GM23338 (cell line): ENCODE data around the gene ST7L. TPM values are rescaled to one million over a fixed set of nuclear protein-coding genes. Genes with fewer than 3 reads are reported as not detected.

Source experiments
- ATAC-seq: fragments of 200-7000 bp; cut with Tn5 transposase; 3 replicates; pipeline ENCODE4 v1.9.1; 2020
- DNase-seq: peaks from one replicate; pipeline ENCODE4 v3.0.0-alpha.2; 2015; ENCODE audit warnings: low spot score
- H2AFZ ChIP-seq: fragments of 200-600 bp; sonication (generic); 2 replicates; pipeline ENCODE4 v1.8.0; 2016; ENCODE audit warnings: antibody characterized with exemption, mild to moderate bottlenecking, moderate library complexity
- H3F3A ChIP-seq: fragments of 200-600 bp; sonication (generic); replicated peaks from 2 replicates; pipeline ENCODE4 v1.8.0; 2017; ENCODE audit warnings: antibody characterized with exemption, mixed run types, low read depth
- H3K27ac ChIP-seq: fragments of 200-600 bp; sonication (generic); 2 replicates; pipeline ENCODE4 v1.6.1; 2016; ENCODE audit warnings: low read depth
- H3K27me3 ChIP-seq: fragments of 200-600 bp; sonication (generic); 2 replicates; pipeline ENCODE4 v1.8.0; 2016; ENCODE audit warnings: mild to moderate bottlenecking, mixed run types, moderate library complexity; ENCODE audit not compliant: insufficient read depth
- H3K36me3 ChIP-seq: fragments of 200-600 bp; sonication (generic); 2 replicates; pipeline ENCODE4 v1.8.0; 2016; ENCODE audit warnings: mild to moderate bottlenecking; ENCODE audit not compliant: insufficient read depth
- H3K4me1 ChIP-seq: fragments of 200-600 bp; sonication (generic); 2 replicates; pipeline ENCODE4 v1.8.0; 2016; ENCODE audit warnings: mild to moderate bottlenecking, moderate library complexity; ENCODE audit not compliant: insufficient read depth
- H3K4me2 ChIP-seq: fragments of 200-600 bp; sonication (generic); 2 replicates; pipeline ENCODE4 v1.7.1; 2017; ENCODE audit warnings: mixed run types
- H3K4me3 ChIP-seq: fragments of 200-600 bp; sonication (generic); 2 replicates; pipeline ENCODE4 v1.6.1; 2016; ENCODE audit warnings: mixed run types
- H3K79me2 ChIP-seq: fragments of 200-600 bp; sonication (generic); replicated peaks from 2 replicates; pipeline ENCODE4 v1.8.0; 2017; ENCODE audit warnings: mild to moderate bottlenecking; ENCODE audit not compliant: insufficient read depth
- H3K9me2 ChIP-seq: fragments of 200-600 bp; sonication (generic); 2 replicates; pipeline ENCODE4 v1.8.0; 2017; ENCODE audit not compliant: insufficient read depth
- H4K20me1 ChIP-seq: fragments of 200-600 bp; sonication (generic); replicated peaks from 2 replicates; pipeline ENCODE4 v1.8.0; 2017; ENCODE audit warnings: mild to moderate bottlenecking; ENCODE audit not compliant: insufficient read depth
- H3K27ac Mint-ChIP-seq: 2 replicates; pipeline ENCODE4 v1.8.0; 2020; ENCODE audit warnings: inconsistent platforms, mild to moderate bottlenecking, moderate library complexity, mixed read lengths
- H3K27me3 Mint-ChIP-seq: 3 replicates; pipeline ENCODE4 v1.8.0; 2022; ENCODE audit warnings: low read depth, mild to moderate bottlenecking, moderate library complexity, mixed read lengths, inconsistent platforms; ENCODE audit not compliant: insufficient read depth, poor library complexity
- H3K36me3 Mint-ChIP-seq: 3 replicates; pipeline ENCODE4 v1.8.0; 2021; ENCODE audit warnings: low read depth, mild to moderate bottlenecking, inconsistent platforms, moderate library complexity, mixed read lengths
- H3K4me1 Mint-ChIP-seq: 3 replicates; pipeline ENCODE4 v1.8.0; 2020; ENCODE audit warnings: mild to moderate bottlenecking, inconsistent platforms, mixed read lengths
- H3K4me3 Mint-ChIP-seq: 3 replicates; pipeline ENCODE4 v1.8.0; 2021; ENCODE audit warnings: moderate library complexity, mild to moderate bottlenecking, inconsistent platforms, mixed read lengths
- H3K9me3 Mint-ChIP-seq: 3 replicates; pipeline ENCODE4 v1.8.0; 2020; ENCODE audit warnings: moderate library complexity, mild to moderate bottlenecking, inconsistent platforms, mixed read lengths
- CREB1 ChIP-seq: fragments of 250-450 bp; sonication (Bioruptor Pico); IDR thresholded peaks from 2 replicates; pipeline ENCODE4 v1.5.0; 2020; ENCODE audit warnings: low read depth, mild to moderate bottlenecking, moderate library complexity
- EZH2 ChIP-seq: fragments of 200-600 bp; sonication (generic); IDR thresholded peaks from one replicate; pipeline ENCODE4 v1.8.0; 2017; ENCODE audit warnings: antibody characterized with exemption, mild to moderate bottlenecking, low read depth; ENCODE audit not compliant: unreplicated experiment
- JUNB ChIP-seq: IDR thresholded peaks from one replicate; pipeline ENCODE4 v1.6.1; 2016; ENCODE audit warnings: antibody characterized with exemption; ENCODE audit not compliant: unreplicated experiment
- NANOG ChIP-seq: IDR thresholded peaks from 2 replicates; pipeline ENCODE4 v1.6.1; 2016; ENCODE audit warnings: antibody characterized with exemption, borderline replicate concordance
- POLR2AphosphoS5 ChIP-seq: IDR thresholded peaks from 2 replicates; pipeline ENCODE4 v1.6.1; 2016; ENCODE audit warnings: antibody characterized with exemption, low read depth
- REST ChIP-seq: IDR thresholded peaks from one replicate; pipeline ENCODE4 v1.6.1; 2018; ENCODE audit warnings: antibody characterized with exemption; ENCODE audit not compliant: unreplicated experiment
- ZNF114 ChIP-seq: fragments of 250-450 bp; sonication (Bioruptor Pico); IDR thresholded peaks from 2 replicates; pipeline ENCODE4 v1.5.0; 2020; ENCODE audit warnings: mild to moderate bottlenecking, moderate library complexity
- ZNF331 ChIP-seq: fragments of 250-450 bp; sonication (Bioruptor Pico); IDR thresholded peaks from 2 replicates; pipeline ENCODE4 v1.5.0; 2020; ENCODE audit warnings: low read depth, mild to moderate bottlenecking, moderate library complexity
- polyA plus RNA-seq: library from polyadenylated mRNA; unstranded; fragments of >200 nt; fragmentation: Nextera tagmentation; extraction: Ambion mirVana; gene quantifications from 2 replicates; pipeline ENCODE4 v1.2.1, GENCODE V29; 2016
- total RNA-seq: library from RNA; depleted of rRNA; stranded (reverse); fragments of >200 nt; shearing (Covaris generic); gene quantifications from 2 replicates; pipeline ENCODE4 v1.2.3, GENCODE V29; 2014
- TF ChIP-seq, protein P1 (sequence below): fragments of 250-450 bp; sonication (Bioruptor Pico); IDR thresholded peaks from 2 replicates; pipeline ENCODE4 v1.5.0; 2020; ENCODE audit warnings: mild to moderate bottlenecking, moderate library complexity

ST7L gene
- total and polyA plus RNA-seq, 2 experiments from 2014 or later = 18.2 to 21.0 TPM

DNA sequence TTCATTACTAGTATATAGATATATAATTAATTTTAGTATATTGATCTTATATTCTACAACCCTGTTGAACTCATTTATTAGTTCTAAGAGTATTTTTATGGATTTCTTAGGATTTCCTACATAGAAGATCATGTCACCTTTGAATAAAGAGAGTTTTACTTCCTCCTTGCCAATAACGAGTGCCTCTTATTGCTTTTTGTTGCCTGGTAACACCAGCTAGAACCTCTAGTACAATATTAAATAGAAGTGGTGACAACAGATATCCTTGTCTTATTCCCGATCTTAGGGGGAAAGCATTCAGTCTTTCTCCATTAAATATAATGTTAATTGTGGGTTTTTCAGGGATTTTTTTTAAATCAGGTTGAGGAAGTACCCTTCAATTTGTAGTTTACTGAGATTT lies 69.4 kb downstream of the ST7L start:
- H3K4me1 ChIP-seq = no peaks in the 10 kb centered on the region
- H4K20me1 ChIP-seq = no peaks in the 10 kb centered on the region
- H3K4me2 ChIP-seq = no peak overlapping the region
- no peak overlapping the region for H3K27ac Mint-ChIP-seq
- TF ChIP-seq ZNF114 (CRISPR knock-in tag) (no peak), NANOG (no peak), REST (no peak), ZNF331 (CRISPR knock-in tag) (no peak), CREB1 (CRISPR knock-in tag) (no peak), JUNB (no peak), POLR2AphosphoS5 (no peak), EZH2 (no peak)
- TF ChIP-seq, protein P1, sequence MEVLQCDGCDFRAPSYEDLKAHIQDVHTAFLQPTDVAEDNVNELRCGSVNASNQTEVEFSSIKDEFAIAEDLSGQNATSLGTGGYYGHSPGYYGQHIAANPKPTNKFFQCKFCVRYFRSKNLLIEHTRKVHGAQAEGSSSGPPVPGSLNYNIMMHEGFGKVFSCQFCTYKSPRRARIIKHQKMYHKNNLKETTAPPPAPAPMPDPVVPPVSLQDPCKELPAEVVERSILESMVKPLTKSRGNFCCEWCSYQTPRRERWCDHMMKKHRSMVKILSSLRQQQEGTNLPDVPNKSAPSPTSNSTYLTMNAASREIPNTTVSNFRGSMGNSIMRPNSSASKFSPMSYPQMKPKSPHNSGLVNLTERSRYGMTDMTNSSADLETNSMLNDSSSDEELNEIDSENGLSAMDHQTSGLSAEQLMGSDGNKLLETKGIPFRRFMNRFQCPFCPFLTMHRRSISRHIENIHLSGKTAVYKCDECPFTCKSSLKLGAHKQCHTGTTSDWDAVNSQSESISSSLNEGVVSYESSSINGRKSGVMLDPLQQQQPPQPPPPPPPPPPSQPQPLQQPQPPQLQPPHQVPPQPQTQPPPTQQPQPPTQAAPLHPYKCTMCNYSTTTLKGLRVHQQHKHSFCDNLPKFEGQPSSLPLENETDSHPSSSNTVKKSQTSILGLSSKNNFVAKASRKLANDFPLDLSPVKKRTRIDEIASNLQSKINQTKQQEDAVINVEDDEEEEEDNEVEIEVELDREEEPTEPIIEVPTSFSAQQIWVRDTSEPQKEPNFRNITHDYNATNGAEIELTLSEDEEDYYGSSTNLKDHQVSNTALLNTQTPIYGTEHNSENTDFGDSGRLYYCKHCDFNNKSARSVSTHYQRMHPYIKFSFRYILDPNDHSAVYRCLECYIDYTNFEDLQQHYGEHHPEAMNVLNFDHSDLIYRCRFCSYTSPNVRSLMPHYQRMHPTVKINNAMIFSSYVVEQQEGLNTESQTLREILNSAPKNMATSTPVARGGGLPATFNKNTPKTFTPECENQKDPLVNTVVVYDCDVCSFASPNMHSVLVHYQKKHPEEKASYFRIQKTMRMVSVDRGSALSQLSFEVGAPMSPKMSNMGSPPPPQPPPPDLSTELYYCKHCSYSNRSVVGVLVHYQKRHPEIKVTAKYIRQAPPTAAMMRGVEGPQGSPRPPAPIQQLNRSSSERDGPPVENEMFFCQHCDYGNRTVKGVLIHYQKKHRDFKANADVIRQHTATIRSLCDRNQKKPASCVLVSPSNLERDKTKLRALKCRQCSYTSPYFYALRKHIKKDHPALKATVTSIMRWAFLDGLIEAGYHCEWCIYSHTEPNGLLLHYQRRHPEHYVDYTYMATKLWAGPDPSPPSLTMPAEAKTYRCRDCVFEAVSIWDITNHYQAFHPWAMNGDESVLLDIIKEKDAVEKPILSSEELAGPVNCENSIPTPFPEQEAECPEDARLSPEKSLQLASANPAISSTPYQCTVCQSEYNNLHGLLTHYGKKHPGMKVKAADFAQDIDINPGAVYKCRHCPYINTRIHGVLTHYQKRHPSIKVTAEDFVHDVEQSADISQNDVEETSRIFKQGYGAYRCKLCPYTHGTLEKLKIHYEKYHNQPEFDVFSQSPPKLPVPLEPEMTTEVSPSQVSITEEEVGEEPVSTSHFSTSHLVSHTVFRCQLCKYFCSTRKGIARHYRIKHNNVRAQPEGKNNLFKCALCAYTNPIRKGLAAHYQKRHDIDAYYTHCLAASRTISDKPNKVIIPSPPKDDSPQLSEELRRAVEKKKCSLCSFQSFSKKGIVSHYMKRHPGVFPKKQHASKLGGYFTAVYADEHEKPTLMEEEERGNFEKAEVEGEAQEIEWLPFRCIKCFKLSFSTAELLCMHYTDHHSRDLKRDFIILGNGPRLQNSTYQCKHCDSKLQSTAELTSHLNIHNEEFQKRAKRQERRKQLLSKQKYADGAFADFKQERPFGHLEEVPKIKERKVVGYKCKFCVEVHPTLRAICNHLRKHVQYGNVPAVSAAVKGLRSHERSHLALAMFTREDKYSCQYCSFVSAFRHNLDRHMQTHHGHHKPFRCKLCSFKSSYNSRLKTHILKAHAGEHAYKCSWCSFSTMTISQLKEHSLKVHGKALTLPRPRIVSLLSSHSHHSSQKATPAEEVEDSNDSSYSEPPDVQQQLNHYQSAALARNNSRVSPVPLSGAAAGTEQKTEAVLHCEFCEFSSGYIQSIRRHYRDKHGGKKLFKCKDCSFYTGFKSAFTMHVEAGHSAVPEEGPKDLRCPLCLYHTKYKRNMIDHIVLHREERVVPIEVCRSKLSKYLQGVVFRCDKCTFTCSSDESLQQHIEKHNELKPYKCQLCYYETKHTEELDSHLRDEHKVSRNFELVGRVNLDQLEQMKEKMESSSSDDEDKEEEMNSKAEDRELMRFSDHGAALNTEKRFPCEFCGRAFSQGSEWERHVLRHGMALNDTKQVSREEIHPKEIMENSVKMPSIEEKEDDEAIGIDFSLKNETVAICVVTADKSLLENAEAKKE (CRISPR knock-in tag) = no peak
- no peaks in the 10 kb centered on the region for H3F3A ChIP-seq
- H3K27ac ChIP-seq = no peak overlapping the region
- no peaks in the 10 kb centered on the region for H3K4me1 Mint-ChIP-seq
- no peaks in the 10 kb centered on the region for H3K9me3 Mint-ChIP-seq
- H3K36me3 ChIP-seq = no peaks in the 10 kb centered on the region; the same call in 1 of the 2 replicates
- no peak overlapping the region for H2AFZ ChIP-seq
- no peaks in the 10 kb centered on the region for H3K27me3 ChIP-seq
- H3K4me3 ChIP-seq = no peak overlapping the region
- H3K9me2 ChIP-seq = no peaks in the 10 kb centered on the region
- no peaks in the 10 kb centered on the region for H3K36me3 Mint-ChIP-seq
- no peaks in the 10 kb centered on the region for H3K79me2 ChIP-seq
- H3K27me3 Mint-ChIP-seq = peaks cover 2% of the 10 kb centered on the region
- no peak for DNase-seq
- no peak overlapping the region for H3K4me3 Mint-ChIP-seq
- ATAC-seq = no peak
